ENCODE data around the gene JMJD8.

The JMJD8 gene

GRCh38 chr16:637081-638018 lies 46.8 kb downstream of the JMJD8 start:
- peak; percentile 84 for DNase-seq

GRCh38 chr16:636206-637080 lies 47.7 kb downstream of the JMJD8 start, which contains the start of gene METTL26:
TSS of gene METTL26 (minus strand) at chr16:636305. CDS start at chr16:636290, 15 bp downstream.
- peak; percentile 90 for DNase-seq

- DNase-seq, result no peak
Measured at GRCh38 chr16:635573-636205, 48.4 kb downstream of the JMJD8 start.

GRCh38 chr16:634996-635395 lies 49.1 kb downstream of the JMJD8 start:
- no peak for DNase-seq

GRCh38 chr16:634051-634670 lies 50.0 kb downstream of the JMJD8 start:
- no peak for DNase-seq

- no peak for DNase-seq
Measured at GRCh38 chr16:633336-634050, 50.6 kb downstream of the JMJD8 start.

GRCh38 chr16:632486-633335 lies 51.4 kb downstream of the JMJD8 start:
- no peak for DNase-seq

GRCh38 chr16:631808-632358 lies 52.3 kb downstream of the JMJD8 start:
- no peak for DNase-seq
